Keratinocyte (primary cell): ENCODE results near the gene RGL4. TPM values are rescaled to one million over a fixed set of nuclear protein-coding genes. Genes with fewer than 3 reads are reported as not detected.

Source experiments
- DNase-seq: peaks from one replicate; pipeline ENCODE4 v3.0.0-alpha.2; 2011; ENCODE audit warnings: low read depth, missing footprints, low spot score
- FAIRE-seq: peaks from 2 replicates; lab custom pipeline; 2011; peaks lifted over from hg19 to GRCh38; lab: Jason Lieb, UNC
- H2AFZ ChIP-seq: 2 replicates; pipeline ENCODE4 v1.6.0; 2012; ENCODE audit warnings: low read length, control low read depth, inconsistent platforms; ENCODE audit not compliant: control insufficient read depth
- H3K27ac ChIP-seq: 2 replicates; pipeline ENCODE4 v1.5.1; 2011; ENCODE audit warnings: low read length; ENCODE audit not compliant: control insufficient read depth, insufficient read depth
- H3K27me3 ChIP-seq: 3 replicates; pipeline ENCODE4 v1.6.0; 2011; ENCODE audit warnings: low read length; ENCODE audit not compliant: control insufficient read depth, insufficient read depth; ENCODE audit errors: extremely low read depth
- H3K36me3 ChIP-seq, 2 experiments: 2 replicates in 1 of 2; 3 replicates in 1 of 2; pipeline ENCODE4 v1.5.1; 2011; ENCODE audit warnings: low read length in 2 of 2, mild to moderate bottlenecking in 1 of 2; ENCODE audit not compliant: control insufficient read depth in 2 of 2, insufficient read depth in 2 of 2; ENCODE audit errors: extremely low read depth in 1 of 2
- H3K4me1 ChIP-seq: 3 replicates; pipeline ENCODE4 v1.5.1; 2011; ENCODE audit warnings: low read length; ENCODE audit not compliant: control insufficient read depth, insufficient read depth; ENCODE audit errors: extremely low read depth
- H3K4me2 ChIP-seq: 3 replicates; pipeline ENCODE4 v1.6.0; 2011; ENCODE audit warnings: low read depth, low read length; ENCODE audit not compliant: control insufficient read depth, insufficient read depth; ENCODE audit errors: extremely low read depth
- H3K4me3 ChIP-seq, 3 experiments: fragments of 200-600 bp in 1 of 3; sonication (generic) in 1 of 3; 2 replicates in 2 of 3; 3 replicates in 1 of 3; pipeline ENCODE4 v1.5.1; 2011 to 2016; ENCODE audit warnings: low read length in 3 of 3, mild to moderate bottlenecking in 3 of 3, control low read depth in 2 of 3, inconsistent platforms in 1 of 3, low read depth in 1 of 3, mixed read lengths in 1 of 3, mixed run types in 1 of 3, moderate library complexity in 1 of 3; ENCODE audit not compliant: control insufficient read depth in 2 of 3, insufficient read depth in 2 of 3; ENCODE audit errors: extremely low read depth in 1 of 3
- H3K79me2 ChIP-seq: 2 replicates; pipeline ENCODE4 v1.6.0; 2012; ENCODE audit warnings: low read length; ENCODE audit not compliant: control insufficient read depth, insufficient read depth
- H3K9ac ChIP-seq: 3 replicates; pipeline ENCODE4 v1.6.0; 2011; ENCODE audit warnings: low read length; ENCODE audit not compliant: control insufficient read depth, insufficient read depth; ENCODE audit errors: extremely low read depth
- H3K9me1 ChIP-seq: 3 replicates; pipeline ENCODE4 v1.6.0; 2011; ENCODE audit warnings: low read length; ENCODE audit not compliant: control insufficient read depth, insufficient read depth; ENCODE audit errors: extremely low read depth
- H3K9me3 ChIP-seq: 2 replicates; pipeline ENCODE4 v1.5.1; 2012; ENCODE audit warnings: low read depth, low read length; ENCODE audit not compliant: control insufficient read depth
- H4K20me1 ChIP-seq: 3 replicates; pipeline ENCODE4 v1.6.0; 2011; ENCODE audit warnings: low read length; ENCODE audit not compliant: control insufficient read depth, insufficient read depth; ENCODE audit errors: extremely low read depth
- CTCF ChIP-seq, 3 experiments: IDR thresholded peaks in 1 of 3; conservative IDR thresholded peaks in 1 of 3; optimal IDR thresholded peaks in 1 of 3; 2 replicates in 2 of 3; 3 replicates in 1 of 3; pipeline versions ENCODE3 to v1.5.1; 2011; ENCODE audit warnings: low read length in 3 of 3, mild to moderate bottlenecking in 3 of 3, moderate library complexity in 2 of 3, control low read depth in 1 of 3, inconsistent platforms in 1 of 3; ENCODE audit not compliant: insufficient read depth in 2 of 3; ENCODE audit errors: extremely low read depth in 1 of 3
- EZH2 ChIP-seq: IDR thresholded peaks from one replicate; pipeline ENCODE4 v1.6.1; 2012; ENCODE audit warnings: inconsistent platforms, mild to moderate bottlenecking, low read length, moderate library complexity
- dilution Hi-C: fragments of 300-500 bp; cut with MboI; formaldehyde crosslinking; loops from one replicate; pipeline ENCODE4 v1.7.0; 2020; ENCODE audit warnings: low sequenced_read_pairs; ENCODE audit not compliant: extremely low pct_ligation_motif_present
- polyA plus RNA-seq, 5 experiments: library from polyadenylated mRNA; depleted of rRNA in 3 of 5; stranded (reverse) in 3 of 5; stranded (forward) in 1 of 5; unstranded in 1 of 5; fragments of >200 nt; gene quantifications; 1 replicate in 1 of 5; 2 replicates in 3 of 5; 3 replicates in 1 of 5; pipeline versions ENCODE4 v1.2.1 to v1.2.3, GENCODE V29; 2011 to 2012; ENCODE audit warnings: missing spikeins in 2 of 5, low read depth in 1 of 5, low replicate concordance in 1 of 5

RGL4 gene
- polyA plus RNA-seq, 1 donor (not counting 4 experiments of a cell fraction or from before 2014, with no cell fraction given): not detected

- no peaks in the 10 kb centered on the region for H3K27me3 ChIP-seq
- no peak overlapping the region for H2AFZ ChIP-seq
- H3K4me3 ChIP-seq: no peak overlapping the region
- dilution Hi-C loops: no loop called here
- no peak for FAIRE-seq
- H3K27ac ChIP-seq: no peak overlapping the region
- no peak for DNase-seq
- H3K4me2 ChIP-seq: no peak overlapping the region
- H3K79me2 ChIP-seq: peaks cover 9% of the 10 kb centered on the region
- no peaks in the 10 kb centered on the region for H3K9me1 ChIP-seq
- no peaks in the 10 kb centered on the region for H3K4me1 ChIP-seq
- H3K36me3 ChIP-seq: peaks cover 12 to 13% of the 10 kb centered on the region in 2 experiments
- H3K9ac ChIP-seq: no peak overlapping the region
- no peak for TF ChIP-seq CTCF (optimal IDR thresholded peaks at IDR 0.05 in 1 of 3, IDR thresholded peaks at IDR 0.05 in 1 of 3, conservative IDR thresholded peaks at IDR 0.05 in 1 of 3; ENCODE audit: extremely low read depth in 1 of 3, insufficient read depth in 2 of 3, low read length in 3 of 3)
- no peak for TF ChIP-seq EZH2
- H3K9me3 ChIP-seq: no peaks in the 10 kb centered on the region
- no peaks in the 10 kb centered on the region for H4K20me1 ChIP-seq
These were observed 24.1 kb downstream of the RGL4 start for GRCh38 chr22:23714596-23715578.

- H3K4me1 ChIP-seq: no peaks in the 10 kb centered on the region
- H3K27me3 ChIP-seq: no peaks in the 10 kb centered on the region
- TF ChIP-seq CTCF (optimal IDR thresholded peaks at IDR 0.05 in 1 of 3, IDR thresholded peaks at IDR 0.05 in 1 of 3, conservative IDR thresholded peaks at IDR 0.05 in 1 of 3; ENCODE audit: extremely low read depth in 1 of 3, insufficient read depth in 2 of 3, low read length in 3 of 3): no peak
- TF ChIP-seq EZH2: no peak
- dilution Hi-C loops: no loop called here
- no peak overlapping the region for H2AFZ ChIP-seq
- H3K9me1 ChIP-seq: no peaks in the 10 kb centered on the region
- H3K9me3 ChIP-seq: no peaks in the 10 kb centered on the region
- H3K79me2 ChIP-seq: peaks cover 9% of the 10 kb centered on the region
- peak overlapping the region in 2 of 3 experiments; percentile 87 to 93 for H3K4me3 ChIP-seq
- DNase-seq (no peak), FAIRE-seq (no peak)
- H3K27ac ChIP-seq: no peak overlapping the region
- H3K36me3 ChIP-seq: peaks cover 10 to 13% of the 10 kb centered on the region in 2 experiments
- H3K9ac ChIP-seq: no peak overlapping the region
- peak overlapping the region; percentile 79 for H3K4me2 ChIP-seq
- H4K20me1 ChIP-seq: no peaks in the 10 kb centered on the region
These were observed 25.1 kb downstream of the RGL4 start for GRCh38 chr22:23715806-23716375.
